Gastrocnemius medialis (tissue), 4 donors: ENCODE results near the gene IQUB.
"Not testable (repeated sequence)": the region's sequence is repeated elsewhere in the genome, so short reads cannot be mapped to it uniquely, and the experiment has no call there.

Experiments
- POLR2A ChIP-seq, 2 donors: fragments of 450-650 bp; IDR thresholded peaks; one replicate each; pipeline ENCODE4 v1.6.1; 2017; ENCODE audit warnings: antibody characterized with exemption in 2 of 2, mild to moderate bottlenecking in 2 of 2, moderate library complexity in 2 of 2
- TF ChIP-seq, protein P1 (sequence below), 5 experiments: fragments of 450-650 bp in 3 of 5; fragments of 200-600 bp in 2 of 5; sonication (generic) in 2 of 5; IDR thresholded peaks in 4 of 5; conservative IDR thresholded peaks in 1 of 5; 1 replicate in 4 of 5; 2 replicates in 1 of 5; pipeline ENCODE4 v1.5.1; 2016 to 2019; ENCODE audit warnings: antibody characterized with exemption in 5 of 5, mild to moderate bottlenecking in 3 of 5, moderate library complexity in 3 of 5

DNA sequence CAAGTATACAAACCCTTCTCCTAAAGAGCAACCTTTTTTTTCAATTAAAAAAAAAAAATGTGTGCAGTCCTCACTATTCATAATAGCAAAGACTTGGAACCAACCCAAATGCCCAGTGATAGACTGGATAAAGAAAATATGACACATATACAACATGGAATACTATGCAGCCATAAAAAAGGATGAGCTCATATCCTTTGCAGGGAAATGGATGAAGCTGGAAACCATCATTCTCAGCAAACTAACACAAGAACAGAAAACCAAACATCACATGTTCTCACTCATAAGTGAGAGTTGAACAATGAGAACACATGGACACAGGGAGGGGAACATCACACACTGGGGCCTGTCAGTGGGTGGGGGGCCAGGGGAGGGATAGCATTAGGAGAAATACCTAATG lies 17.7 kb upstream of the IQUB start:
- TF ChIP-seq, protein P1, sequence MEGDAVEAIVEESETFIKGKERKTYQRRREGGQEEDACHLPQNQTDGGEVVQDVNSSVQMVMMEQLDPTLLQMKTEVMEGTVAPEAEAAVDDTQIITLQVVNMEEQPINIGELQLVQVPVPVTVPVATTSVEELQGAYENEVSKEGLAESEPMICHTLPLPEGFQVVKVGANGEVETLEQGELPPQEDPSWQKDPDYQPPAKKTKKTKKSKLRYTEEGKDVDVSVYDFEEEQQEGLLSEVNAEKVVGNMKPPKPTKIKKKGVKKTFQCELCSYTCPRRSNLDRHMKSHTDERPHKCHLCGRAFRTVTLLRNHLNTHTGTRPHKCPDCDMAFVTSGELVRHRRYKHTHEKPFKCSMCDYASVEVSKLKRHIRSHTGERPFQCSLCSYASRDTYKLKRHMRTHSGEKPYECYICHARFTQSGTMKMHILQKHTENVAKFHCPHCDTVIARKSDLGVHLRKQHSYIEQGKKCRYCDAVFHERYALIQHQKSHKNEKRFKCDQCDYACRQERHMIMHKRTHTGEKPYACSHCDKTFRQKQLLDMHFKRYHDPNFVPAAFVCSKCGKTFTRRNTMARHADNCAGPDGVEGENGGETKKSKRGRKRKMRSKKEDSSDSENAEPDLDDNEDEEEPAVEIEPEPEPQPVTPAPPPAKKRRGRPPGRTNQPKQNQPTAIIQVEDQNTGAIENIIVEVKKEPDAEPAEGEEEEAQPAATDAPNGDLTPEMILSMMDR (IDR thresholded peaks at IDR 0.05 in 4 of 5, conservative IDR thresholded peaks at IDR 0.05 in 1 of 5), result not testable (repeated sequence)
- not testable (repeated sequence) for TF ChIP-seq POLR2A (IDR thresholded peaks at IDR 0.05)
